Measurements from ENCODE around the gene ADORA1.
A peak's percentile ranks its signal among the peaks of the same experiment; 100 is the strongest.

Gene ADORA1

GRCh38 chr1:203082571-203083462, 44.7 kb upstream of the ADORA1 start:
- no peak for DNase-seq (ENCODE audit: extremely low read depth, low read depth)
- TF ChIP-seq CTCF (IDR thresholded peaks at IDR 0.05; ENCODE audit: low read depth, low read length), result no peak

- no peak for DNase-seq (ENCODE audit: extremely low read depth, low read depth)
- TF ChIP-seq CTCF (IDR thresholded peaks at IDR 0.05; ENCODE audit: low read depth, low read length), result no peak
Observed at GRCh38 chr1:203083463-203083921, 44.0 kb upstream of the ADORA1 start.

- DNase-seq (ENCODE audit: extremely low read depth, low read depth), result no peak
- peak; percentile 29 for TF ChIP-seq CTCF (IDR thresholded peaks at IDR 0.05; ENCODE audit: low read depth, low read length)
Observed at GRCh38 chr1:203084588-203085527, 42.7 kb upstream of the ADORA1 start.

GRCh38 chr1:203085528-203086406, 41.8 kb upstream of the ADORA1 start, which contains the start of gene MYOG:
Gene MYOG (minus strand): TSS chr1:203086012. CDS start chr1:203085961, 51 bp downstream.
- TF ChIP-seq CTCF (IDR thresholded peaks at IDR 0.05; ENCODE audit: low read depth, low read length), result no peak
- no peak for DNase-seq (ENCODE audit: extremely low read depth, low read depth)

- TF ChIP-seq CTCF (IDR thresholded peaks at IDR 0.05; ENCODE audit: low read depth, low read length), result no peak
- no peak for DNase-seq (ENCODE audit: extremely low read depth, low read depth)
Observed at GRCh38 chr1:203086992-203087763, 40.3 kb upstream of the ADORA1 start.

- no peak for DNase-seq (ENCODE audit: extremely low read depth, low read depth)
- TF ChIP-seq CTCF (IDR thresholded peaks at IDR 0.05; ENCODE audit: low read depth, low read length), result no peak
Observed at GRCh38 chr1:203088441-203088840, 39.1 kb upstream of the ADORA1 start.

Data from AG09319 (cell line).